ENCODE data around the gene NSDHL. TPM values are rescaled to one million over a fixed set of nuclear protein-coding genes. Genes with fewer than 3 reads are reported as not detected.

NSDHL gene
- total and polyA plus RNA-seq, 2 of the 4 experiments (the other 2 are of a cell fraction): 22.8 to 26.0 TPM

- Histone ChIP-seq H2AK9ac (replicated peaks; ENCODE audit: low read depth, low read length, poor library complexity) (no peak overlapping the region), H3K27ac (ENCODE audit: insufficient read depth, low read length) (no peak overlapping the region), H3K36me3 (ENCODE audit: control insufficient read depth, insufficient read depth, low read length) (no peaks in the 10 kb centered on the region), H2BK120ac (ENCODE audit: low read depth, low read length) (no peak overlapping the region), H2BK20ac (ENCODE audit: low read depth, low read length) (no peak overlapping the region), H2AK5ac (ENCODE audit: low read depth, low read length) (no peak overlapping the region), H3K9me1 (ENCODE audit: insufficient read depth, low read length) (no peaks in the 10 kb centered on the region), H3K27me3 (ENCODE audit: control insufficient read depth, insufficient read depth, low read length) (no peaks in the 10 kb centered on the region; the same call in 1 of the 2 replicates), H3K14ac (replicated peaks; ENCODE audit: low read depth, low read length) (no peak overlapping the region), H3K4me2 (ENCODE audit: low read depth, low read length) (no peak overlapping the region), H3K4me3 (ENCODE audit: insufficient read depth, low read depth, low read length) (no peak overlapping the region), H3K18ac (ENCODE audit: low read depth, low read length) (no peak overlapping the region), H2AFZ (replicated peaks; ENCODE audit: low read length, poor library complexity) (no peak overlapping the region), H3K79me1 (ENCODE audit: low read depth in 1 of 2, low read length in 2 of 2) (no peaks in the 10 kb centered on the region), H4K5ac (ENCODE audit: low read depth, low read length) (no peak overlapping the region), H3K56ac (ENCODE audit: extremely low read depth, insufficient read depth, low read length) (no peak overlapping the region), H4K91ac (ENCODE audit: insufficient read depth, low read depth, low read length) (no peak overlapping the region), H3K9ac (ENCODE audit: low read depth, low read length) (no peak overlapping the region), H3K4me1 (ENCODE audit: control insufficient read depth, insufficient read depth, low read length) (0 out of 2 replicates have a peak, but pooled peaks cover 2% of the 10 kb centered on the region), H3K23ac (ENCODE audit: low read depth, low read length) (no peak overlapping the region), H4K8ac (ENCODE audit: low read depth in 2 of 2, low read length in 2 of 2) (no peak overlapping the region), H2BK15ac (ENCODE audit: low read depth, low read length) (no peak overlapping the region), H2BK5ac (ENCODE audit: low read depth, low read length, poor library complexity, severe bottlenecking) (no peak overlapping the region), H3K9me3 (ENCODE audit: control insufficient read depth, insufficient read depth, low read length) (no peaks in the 10 kb centered on the region; the same call in 1 of the 2 replicates), H3K4ac (ENCODE audit: low read depth, low read length) (no peak overlapping the region), H4K20me1 (ENCODE audit: insufficient read depth, low read length) (no peaks in the 10 kb centered on the region)
- TF ChIP-seq BHLHE40 (IDR thresholded peaks at IDR 0.05; ENCODE audit: low read depth, low read length) (no peak), RAD21 (IDR thresholded peaks at IDR 0.05; ENCODE audit: low read length) (no peak)
- ChIA-PET CTCF (no interaction called here), POLR2A (ENCODE audit: unreplicated experiment) (no interaction called here)
- intact Hi-C loops (cut with micrococcal nuclease) (no loop called here), dilution Hi-C loops (cut with HindIII; ENCODE audit: low sequenced_read_pairs, unreplicated experiment) (no loop called here), in situ Hi-C loops (cut with MboI; ENCODE audit: low sequenced_read_pairs) (no loop called here)
- DNase-seq (no peak), ATAC-seq (ENCODE audit: low read depth) (no peak)
- 96% methylated on average over 4 of the region's 16 CpGs; no CpG with 5 or more reads in 1 of the 2 experiments for WGBS, 2 experiments (ENCODE audit: extremely low coverage in 2 of 2, insufficient read length in 1 of 2)
- no TSS peak for BruUV-seq (replicated peaks)
Observed at GRCh38 chrX:152899111-152899873, 68.4 kb downstream of the NSDHL start.
